Ishikawa (cell line): ENCODE data around the gene SEL1L2.
A peak's percentile ranks its signal among the peaks of the same experiment; 100 is the strongest.

Source experiments
- CEBPB ChIP-seq: IDR thresholded peaks from 2 replicates; pipeline ENCODE4 v1.6.1; 2012
- CREB1 ChIP-seq: IDR thresholded peaks from 2 replicates; pipeline ENCODE4 v1.6.1; 2012; ENCODE audit warnings: low read depth
- EGR1 ChIP-seq: IDR thresholded peaks from 2 replicates; pipeline ENCODE4 v1.6.1; 2012
- EP300 ChIP-seq: IDR thresholded peaks from 2 replicates; pipeline ENCODE4 v1.6.1; 2012; ENCODE audit warnings: borderline replicate concordance
- FOXM1 ChIP-seq: IDR thresholded peaks from 2 replicates; pipeline ENCODE4 v1.6.1; 2012; ENCODE audit warnings: low read depth, borderline replicate concordance
- MAX ChIP-seq: IDR thresholded peaks from 2 replicates; pipeline ENCODE4 v1.6.1; 2012
- NFIC ChIP-seq: IDR thresholded peaks from 2 replicates; pipeline ENCODE4 v1.6.1; 2012
- RAD21 ChIP-seq: IDR thresholded peaks from 2 replicates; pipeline ENCODE4 v1.6.1; 2012; ENCODE audit warnings: low read depth
- TAF1 ChIP-seq: IDR thresholded peaks from 2 replicates; pipeline ENCODE4 v1.6.1; 2012; ENCODE audit warnings: low read depth, mild to moderate bottlenecking
- TCF12 ChIP-seq: IDR thresholded peaks from 2 replicates; pipeline ENCODE4 v1.6.1; 2012; ENCODE audit warnings: low read depth
- TEAD4 ChIP-seq: IDR thresholded peaks from 2 replicates; pipeline ENCODE4 v1.6.1; 2012
- USF1 ChIP-seq: IDR thresholded peaks from 2 replicates; pipeline ENCODE4 v1.6.1; 2012
- YY1 ChIP-seq: IDR thresholded peaks from 2 replicates; pipeline ENCODE4 v1.6.1; 2012; ENCODE audit warnings: low read depth
- ZBTB7A ChIP-seq: IDR thresholded peaks from 2 replicates; pipeline ENCODE4 v1.6.1; 2012; ENCODE audit warnings: low read depth
- TF ChIP-seq, protein P1 (sequence below): IDR thresholded peaks from 2 replicates; pipeline ENCODE4 v1.6.1; 2012; ENCODE audit warnings: low read depth, mild to moderate bottlenecking

Gene SEL1L2

GRCh38 chr20:13819885-13820645 is 170.3 kb downstream of the SEL1L2 start:
- no peak for TF ChIP-seq CREB1
- peak; percentile 52 for TF ChIP-seq RAD21

DNA sequence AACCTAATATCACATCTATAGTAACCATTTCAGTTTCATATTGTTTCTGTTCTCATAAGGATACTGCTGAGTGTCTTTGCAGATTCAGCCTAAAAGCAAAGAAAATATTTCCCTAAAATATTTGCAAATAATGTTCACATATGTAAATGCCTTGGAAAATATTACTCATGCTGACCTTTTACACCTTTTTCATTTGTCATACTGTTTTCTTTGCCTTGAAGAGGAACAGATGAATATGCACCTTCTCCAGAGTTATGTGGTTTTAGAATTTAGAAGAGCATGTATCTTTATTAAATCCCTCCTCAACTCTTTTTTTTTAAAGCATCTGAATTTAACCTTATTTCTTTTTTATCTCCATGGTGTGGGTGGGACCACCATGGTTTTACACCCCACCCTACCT is 173.1 kb downstream of the SEL1L2 start:
- TF ChIP-seq CREB1: no peak
- no peak for TF ChIP-seq EGR1
- TF ChIP-seq TCF12: no peak
- no peak for TF ChIP-seq MAX
- no peak for TF ChIP-seq USF1
- TF ChIP-seq ZBTB7A: no peak
- TF ChIP-seq CEBPB: no peak
- TF ChIP-seq EP300: no peak
- no peak for TF ChIP-seq TEAD4
- no peak for TF ChIP-seq RAD21
- TF ChIP-seq FOXM1: no peak
- no peak for TF ChIP-seq YY1
- TF ChIP-seq NFIC: no peak
- TF ChIP-seq TAF1: no peak

- TF ChIP-seq EP300 (no peak), ZBTB7A (no peak), EGR1 (no peak)
These were observed 173.7 kb downstream of the SEL1L2 start for GRCh38 chr20:13816757-13817156.

DNA sequence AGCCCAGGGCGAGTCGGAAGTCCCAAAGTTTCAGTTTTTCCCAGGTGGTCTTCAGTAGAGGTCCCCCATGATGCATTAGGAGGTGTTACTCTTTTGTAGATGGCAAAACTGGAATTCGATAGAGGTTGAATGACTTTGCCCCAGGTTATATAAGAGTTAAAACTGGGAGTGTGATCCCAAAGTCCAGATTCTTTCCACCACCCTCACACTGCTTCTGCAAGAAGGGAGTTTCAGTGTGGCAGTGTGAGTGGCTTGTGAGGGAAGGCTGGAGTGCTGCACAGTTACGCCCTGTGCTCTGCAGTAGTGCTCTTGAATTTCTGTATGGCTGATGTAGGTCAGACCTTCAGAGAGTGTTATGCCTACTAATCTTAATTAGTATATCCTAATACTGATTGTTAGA is 175.7 kb downstream of the SEL1L2 start:
- no peak for TF ChIP-seq CEBPB

GRCh38 chr20:13813910-13814309 is 176.5 kb downstream of the SEL1L2 start:
- TF ChIP-seq CEBPB (no peak), EGR1 (no peak), USF1 (no peak), EP300 (no peak), ZBTB7A (no peak), MAX (no peak), CREB1 (no peak), YY1 (no peak), RAD21 (no peak), NFIC (no peak), TCF12 (no peak), TAF1 (no peak), FOXM1 (no peak), TEAD4 (no peak)
- TF ChIP-seq, protein P1, sequence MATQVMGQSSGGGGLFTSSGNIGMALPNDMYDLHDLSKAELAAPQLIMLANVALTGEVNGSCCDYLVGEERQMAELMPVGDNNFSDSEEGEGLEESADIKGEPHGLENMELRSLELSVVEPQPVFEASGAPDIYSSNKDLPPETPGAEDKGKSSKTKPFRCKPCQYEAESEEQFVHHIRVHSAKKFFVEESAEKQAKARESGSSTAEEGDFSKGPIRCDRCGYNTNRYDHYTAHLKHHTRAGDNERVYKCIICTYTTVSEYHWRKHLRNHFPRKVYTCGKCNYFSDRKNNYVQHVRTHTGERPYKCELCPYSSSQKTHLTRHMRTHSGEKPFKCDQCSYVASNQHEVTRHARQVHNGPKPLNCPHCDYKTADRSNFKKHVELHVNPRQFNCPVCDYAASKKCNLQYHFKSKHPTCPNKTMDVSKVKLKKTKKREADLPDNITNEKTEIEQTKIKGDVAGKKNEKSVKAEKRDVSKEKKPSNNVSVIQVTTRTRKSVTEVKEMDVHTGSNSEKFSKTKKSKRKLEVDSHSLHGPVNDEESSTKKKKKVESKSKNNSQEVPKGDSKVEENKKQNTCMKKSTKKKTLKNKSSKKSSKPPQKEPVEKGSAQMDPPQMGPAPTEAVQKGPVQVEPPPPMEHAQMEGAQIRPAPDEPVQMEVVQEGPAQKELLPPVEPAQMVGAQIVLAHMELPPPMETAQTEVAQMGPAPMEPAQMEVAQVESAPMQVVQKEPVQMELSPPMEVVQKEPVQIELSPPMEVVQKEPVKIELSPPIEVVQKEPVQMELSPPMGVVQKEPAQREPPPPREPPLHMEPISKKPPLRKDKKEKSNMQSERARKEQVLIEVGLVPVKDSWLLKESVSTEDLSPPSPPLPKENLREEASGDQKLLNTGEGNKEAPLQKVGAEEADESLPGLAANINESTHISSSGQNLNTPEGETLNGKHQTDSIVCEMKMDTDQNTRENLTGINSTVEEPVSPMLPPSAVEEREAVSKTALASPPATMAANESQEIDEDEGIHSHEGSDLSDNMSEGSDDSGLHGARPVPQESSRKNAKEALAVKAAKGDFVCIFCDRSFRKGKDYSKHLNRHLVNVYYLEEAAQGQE: no peak

DNA sequence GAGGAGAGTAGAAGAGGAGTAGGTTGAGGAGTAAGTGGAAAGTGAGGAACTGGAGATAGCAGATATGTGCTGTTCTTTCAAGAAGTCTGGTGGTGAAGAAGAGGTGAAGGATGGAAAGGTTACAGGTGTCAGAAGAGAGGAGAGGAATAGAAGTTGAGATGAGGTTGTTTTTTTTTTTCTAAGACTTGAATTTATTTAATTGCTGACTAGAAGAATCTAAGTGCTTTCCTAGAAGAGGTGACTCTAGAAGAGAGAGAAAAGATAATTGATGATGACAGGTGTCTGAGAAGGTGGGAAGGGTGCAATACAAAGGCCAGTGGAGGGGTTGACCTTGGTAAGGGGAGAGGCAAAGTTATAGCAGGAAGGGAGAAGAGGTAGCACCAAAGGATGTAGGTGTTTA is 180.0 kb downstream of the SEL1L2 start:
- TF ChIP-seq TCF12: no peak
- no peak for TF ChIP-seq FOXM1
- no peak for TF ChIP-seq EGR1
- TF ChIP-seq YY1: no peak
- TF ChIP-seq EP300: no peak
- TF ChIP-seq TAF1: no peak
- no peak for TF ChIP-seq CEBPB
- no peak for TF ChIP-seq ZBTB7A
- TF ChIP-seq CREB1: no peak
- no peak for TF ChIP-seq TEAD4
- TF ChIP-seq NFIC: no peak
- no peak for TF ChIP-seq USF1

- no peak for TF ChIP-seq RAD21
- TF ChIP-seq YY1: no peak
- TF ChIP-seq TCF12: no peak
- no peak for TF ChIP-seq EP300
- no peak for TF ChIP-seq FOXM1
- no peak for TF ChIP-seq MAX
- TF ChIP-seq, protein P1: no peak
- TF ChIP-seq ZBTB7A: no peak
- no peak for TF ChIP-seq TAF1
- no peak for TF ChIP-seq EGR1
- no peak for TF ChIP-seq CREB1
- TF ChIP-seq CEBPB: no peak
- TF ChIP-seq USF1: no peak
These were observed 180.6 kb downstream of the SEL1L2 start for GRCh38 chr20:13809855-13810254.
